ENCODE data around the gene SPN. TPM values are rescaled to one million over a fixed set of nuclear protein-coding genes. Genes with fewer than 3 reads are reported as not detected.
"Not testable (repeated sequence)": the region's sequence is repeated elsewhere in the genome, so short reads cannot be mapped to it uniquely, and the experiment has no call there.

Gene SPN
- total and polyA plus RNA-seq, 8 donors, result 1.9 to 29.1 (median 2.5) TPM

GRCh38 chr16:29628707-29629106 is 34.3 kb upstream of the SPN start:
- H3K27ac ChIP-seq; H3K4me3 ChIP-seq; H3K4me1 ChIP-seq; H3K36me3 ChIP-seq; DNase-seq; ATAC-seq; intact Hi-C loops (cut with DNase I); H3K9me3 ChIP-seq; H3K27me3 ChIP-seq: not testable (repeated sequence)

- H3K27me3 ChIP-seq; H3K9me3 ChIP-seq; H3K27ac ChIP-seq; H3K4me3 ChIP-seq; intact Hi-C loops (cut with DNase I); H3K4me1 ChIP-seq; ATAC-seq; H3K36me3 ChIP-seq; DNase-seq: not testable (repeated sequence)
Measured at GRCh38 chr16:29629318-29629717, 33.7 kb upstream of the SPN start.

- DNase-seq; H3K36me3 ChIP-seq; H3K4me3 ChIP-seq; intact Hi-C loops (cut with DNase I); H3K4me1 ChIP-seq; H3K27me3 ChIP-seq; H3K27ac ChIP-seq; H3K9me3 ChIP-seq; ATAC-seq: not testable (repeated sequence)
Measured at GRCh38 chr16:29631658-29632057, 31.4 kb upstream of the SPN start.

GRCh38 chr16:29635902-29636301 is 27.1 kb upstream of the SPN start:
- H3K4me3 ChIP-seq; intact Hi-C loops (cut with DNase I); ATAC-seq; H3K9me3 ChIP-seq; H3K27ac ChIP-seq; H3K36me3 ChIP-seq; H3K27me3 ChIP-seq; DNase-seq; H3K4me1 ChIP-seq: not testable (repeated sequence)

GRCh38 chr16:29636368-29636767 is 26.7 kb upstream of the SPN start:
- H3K9me3 ChIP-seq; H3K36me3 ChIP-seq; DNase-seq; intact Hi-C loops (cut with DNase I); ATAC-seq; H3K4me1 ChIP-seq; H3K27ac ChIP-seq; H3K27me3 ChIP-seq; H3K4me3 ChIP-seq: not testable (repeated sequence)

GRCh38 chr16:29638751-29639150 is 24.3 kb upstream of the SPN start:
- intact Hi-C loops (cut with DNase I), result not testable (repeated sequence)

GRCh38 chr16:29641561-29641960 is 21.5 kb upstream of the SPN start:
- ATAC-seq (no peak), DNase-seq (no peak)
- Histone ChIP-seq H3K27ac (no peak overlapping the region), H3K36me3 (no peaks in the 10 kb centered on the region), H3K4me1 (peaks cover 0 to 22% of the 10 kb centered on the region in 2 donors), H3K9me3 (no peaks in the 10 kb centered on the region), H3K27me3 (no peaks in the 10 kb centered on the region), H3K4me3 (no peak overlapping the region)
- no peak for TF ChIP-seq CTCF (IDR thresholded peaks at IDR 0.05)
- intact Hi-C loops (cut with DNase I), result no loop called here

More at GRCh38 chr16:29638751-29639150, 24.3 kb upstream of the SPN start:
- H3K27me3 ChIP-seq, H3K36me3 ChIP-seq, H3K9me3 ChIP-seq, H3K27ac ChIP-seq, DNase-seq, H3K4me3 ChIP-seq, H3K4me1 ChIP-seq, ATAC-seq: not testable (repeated sequence)

- TF ChIP-seq CTCF (IDR thresholded peaks at IDR 0.05), result no peak
- ATAC-seq, result no peak
- intact Hi-C loops (cut with DNase I), result no loop called here
- no peak overlapping the region for H3K4me3 ChIP-seq
- no peaks in the 10 kb centered on the region for H3K9me3 ChIP-seq
- no peaks in the 10 kb centered on the region for H3K27me3 ChIP-seq
- peaks cover 0 to 22% of the 10 kb centered on the region in 2 donors for H3K4me1 ChIP-seq
- no peak overlapping the region for H3K27ac ChIP-seq
- no peaks in the 10 kb centered on the region for H3K36me3 ChIP-seq
- DNase-seq, result no peak
Measured at GRCh38 chr16:29643596-29643995, 19.5 kb upstream of the SPN start.

Data from left lung (tissue), 10 donors.